Measurements from ENCODE around the gene PALMD.
A peak's percentile ranks its signal among the peaks of the same experiment; 100 is the strongest.

Gene PALMD

DNA sequence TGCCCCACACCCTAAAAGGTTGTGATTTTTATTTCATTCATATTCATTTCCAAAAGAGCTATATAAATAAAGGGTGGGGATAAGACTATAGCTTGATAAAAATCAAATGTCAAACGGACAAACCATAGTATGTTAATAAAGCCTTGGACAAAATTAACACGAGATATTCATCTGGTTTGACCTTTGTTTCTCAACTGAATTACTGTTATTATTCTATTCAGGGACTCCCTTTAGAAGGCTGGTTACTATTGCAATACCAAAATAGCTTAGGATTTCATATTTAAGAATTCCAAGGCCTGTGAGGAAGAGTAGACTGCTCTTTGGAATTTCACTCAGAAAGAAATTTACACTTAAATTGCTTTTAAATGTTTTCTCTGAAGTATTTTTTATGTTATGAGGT lies 10.2 kb upstream of the PALMD start:
- DNase-seq: no peak

DNA sequence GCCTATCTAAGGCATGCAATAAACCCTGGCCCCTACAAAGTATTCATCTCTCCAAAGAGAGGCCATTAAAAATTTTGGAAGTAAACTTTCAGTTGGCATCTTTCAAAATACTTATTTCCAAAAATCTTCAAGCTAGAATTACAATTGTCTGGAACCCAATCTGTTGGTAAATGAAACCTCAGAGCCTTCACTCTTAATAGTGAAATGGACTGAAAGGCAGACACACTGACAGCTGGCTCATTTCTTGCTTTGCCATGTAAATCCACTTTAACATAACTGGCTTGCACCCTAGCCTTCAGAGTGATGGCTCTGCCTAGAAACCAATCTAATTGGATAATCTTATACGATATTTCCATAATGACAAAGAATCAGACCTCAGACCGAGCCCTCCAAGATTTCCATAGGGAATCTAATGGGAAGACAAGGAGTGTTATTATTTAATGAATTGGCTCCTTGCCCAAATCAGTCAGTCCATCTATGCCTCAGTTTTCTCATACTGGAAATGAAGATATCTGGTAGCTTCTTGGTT lies 9.2 kb upstream of the PALMD start:
- DNase-seq: no peak

DNA sequence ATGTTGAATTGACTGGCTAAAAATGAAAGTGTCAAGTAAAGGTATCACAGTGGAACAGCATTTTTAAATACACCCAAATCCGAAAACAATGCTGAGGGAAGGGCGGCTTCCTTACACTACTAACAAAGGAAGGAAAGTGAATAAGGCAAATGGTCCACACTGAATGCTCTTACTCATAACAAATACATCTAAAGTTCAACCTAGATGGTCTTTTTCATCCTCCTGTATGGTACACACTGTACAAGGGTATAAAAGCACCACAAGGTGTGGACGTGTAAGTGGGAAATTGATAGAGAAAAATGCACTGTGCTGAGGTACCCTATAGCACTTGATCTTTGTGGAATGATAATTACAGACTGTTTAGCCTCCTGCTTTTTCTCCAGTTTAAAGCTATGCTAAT lies 7.1 kb upstream of the PALMD start:
- no peak for DNase-seq

DNA sequence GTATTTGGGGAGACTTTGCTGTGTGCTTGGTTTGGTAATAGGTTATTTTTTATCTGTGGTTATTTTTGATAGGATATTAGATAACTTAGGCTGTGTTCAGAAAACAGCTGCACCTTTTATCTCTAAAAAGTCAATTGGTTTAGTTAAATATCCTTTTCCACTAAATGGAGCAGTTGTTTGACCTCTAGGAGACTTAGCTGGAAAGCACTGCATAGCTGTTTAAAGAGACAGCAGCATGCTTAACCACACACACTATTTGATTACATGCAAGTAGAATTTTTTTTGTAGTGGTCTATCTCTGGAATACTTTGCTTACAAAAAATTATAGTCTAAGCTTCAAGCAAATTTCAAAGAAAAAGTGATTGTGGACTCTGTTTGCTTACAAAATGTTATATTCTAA lies 6.5 kb upstream of the PALMD start:
- no peak for DNase-seq

DNA sequence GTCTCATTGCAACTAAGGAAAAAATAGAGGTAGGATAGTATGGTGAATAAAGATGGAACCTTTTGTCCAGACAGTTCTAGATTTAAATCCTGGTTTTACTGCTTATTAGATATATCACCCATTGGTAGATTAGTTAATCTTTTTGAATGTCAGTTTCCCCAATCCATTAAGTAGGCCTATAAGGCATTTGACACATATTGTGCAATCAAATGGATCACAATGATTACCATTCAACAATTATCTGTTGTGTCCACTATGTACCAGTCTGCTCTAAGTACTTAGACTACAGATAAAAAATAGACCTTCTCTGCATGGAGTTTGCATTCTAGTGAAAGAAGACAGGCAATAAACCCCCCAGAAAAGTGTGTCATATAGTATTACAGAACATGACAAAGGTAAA lies 6.0 kb upstream of the PALMD start:
- no peak for DNase-seq

DNA sequence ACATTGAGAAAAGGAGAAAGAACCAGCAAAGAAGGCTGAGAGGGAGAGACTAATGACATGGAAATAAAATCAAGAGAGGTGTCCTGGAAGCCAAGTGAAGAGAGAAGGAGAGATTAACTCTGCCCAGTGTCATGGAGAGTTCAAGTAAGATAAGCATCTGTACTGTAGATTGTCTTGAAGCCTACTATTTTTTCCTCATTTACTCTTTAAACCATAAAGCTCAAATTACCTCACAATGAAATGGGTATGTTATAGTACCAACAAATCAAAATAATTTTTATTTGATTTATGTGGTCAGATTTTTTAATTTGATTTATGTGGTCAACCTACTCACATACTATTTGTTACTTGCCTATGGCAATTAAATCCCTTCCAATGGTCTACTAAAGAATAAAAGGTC lies 5.2 kb upstream of the PALMD start:
- DNase-seq: no peak

DNA sequence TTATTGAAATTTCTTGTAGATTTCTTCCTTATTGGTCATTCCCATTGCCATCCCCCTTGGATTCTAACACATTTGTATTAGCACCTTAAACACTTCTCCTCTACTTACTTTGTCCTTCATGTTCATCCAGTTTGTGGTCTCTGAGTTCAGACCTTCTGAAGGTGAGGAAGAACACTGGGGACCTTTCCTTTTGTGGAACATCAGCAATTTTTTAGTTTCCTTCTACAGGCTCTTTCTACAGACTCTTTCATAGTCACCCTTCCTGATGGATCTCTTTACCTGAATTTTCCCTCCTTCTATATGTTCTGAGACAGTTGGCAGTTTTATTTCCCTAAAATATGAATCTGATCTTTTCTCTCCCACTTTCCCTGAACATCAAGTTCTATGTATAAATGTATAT lies 4.4 kb upstream of the PALMD start:
- no peak for DNase-seq

DNA sequence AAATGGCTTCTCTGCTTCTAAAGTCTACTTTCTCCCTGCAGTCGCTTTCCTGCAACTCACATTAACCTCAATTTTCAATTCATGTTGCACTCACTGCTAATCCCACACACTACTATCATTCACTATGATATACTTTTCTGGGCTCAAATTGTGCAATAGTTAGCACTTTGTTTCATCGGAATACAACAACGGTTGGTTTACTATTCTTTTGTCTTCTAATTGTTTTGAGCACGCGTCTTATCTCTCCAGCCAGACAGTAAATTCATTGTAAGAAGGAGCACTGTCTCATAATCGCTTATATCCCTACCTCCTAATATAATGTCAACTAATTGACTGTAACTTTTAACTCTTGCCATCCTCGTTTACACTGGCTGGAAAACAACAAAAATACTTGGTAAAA lies 3.9 kb upstream of the PALMD start:
- DNase-seq: no peak

DNA sequence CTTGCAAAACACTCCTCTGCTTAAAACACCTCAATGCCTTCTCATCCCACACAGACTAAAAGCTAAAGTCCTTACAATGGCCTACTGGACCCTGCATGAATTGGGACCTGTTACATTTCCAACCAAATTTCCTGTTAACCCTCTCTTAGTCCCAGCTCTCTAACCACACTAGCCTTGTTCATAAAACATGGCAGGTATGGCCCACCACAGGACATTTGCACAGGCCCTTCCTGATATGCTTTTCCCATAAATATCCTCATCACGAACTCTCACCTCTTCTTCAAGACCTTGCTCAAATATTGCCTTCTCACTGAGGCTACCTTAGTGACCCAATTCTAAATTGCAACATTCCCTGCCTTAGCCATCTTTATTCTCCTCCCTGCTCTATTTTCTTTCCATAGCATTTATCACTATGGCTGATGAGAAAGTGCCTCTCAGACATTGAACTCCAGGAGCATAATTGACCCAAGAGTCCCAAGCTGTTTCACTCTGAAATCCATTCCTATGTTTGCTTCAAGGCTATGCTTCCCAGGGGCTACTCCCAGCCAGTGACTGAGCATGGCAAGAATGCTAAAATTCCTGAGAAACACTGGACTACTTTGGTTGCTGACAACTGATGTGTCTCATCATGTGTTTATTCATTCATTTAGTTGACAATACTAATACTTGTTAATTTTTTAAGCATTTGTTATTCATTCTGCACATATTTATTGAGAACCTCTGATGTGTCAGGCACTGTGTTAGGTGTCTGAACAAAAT lies 2.7 kb upstream of the PALMD start:
- DNase-seq: no peak

DNA sequence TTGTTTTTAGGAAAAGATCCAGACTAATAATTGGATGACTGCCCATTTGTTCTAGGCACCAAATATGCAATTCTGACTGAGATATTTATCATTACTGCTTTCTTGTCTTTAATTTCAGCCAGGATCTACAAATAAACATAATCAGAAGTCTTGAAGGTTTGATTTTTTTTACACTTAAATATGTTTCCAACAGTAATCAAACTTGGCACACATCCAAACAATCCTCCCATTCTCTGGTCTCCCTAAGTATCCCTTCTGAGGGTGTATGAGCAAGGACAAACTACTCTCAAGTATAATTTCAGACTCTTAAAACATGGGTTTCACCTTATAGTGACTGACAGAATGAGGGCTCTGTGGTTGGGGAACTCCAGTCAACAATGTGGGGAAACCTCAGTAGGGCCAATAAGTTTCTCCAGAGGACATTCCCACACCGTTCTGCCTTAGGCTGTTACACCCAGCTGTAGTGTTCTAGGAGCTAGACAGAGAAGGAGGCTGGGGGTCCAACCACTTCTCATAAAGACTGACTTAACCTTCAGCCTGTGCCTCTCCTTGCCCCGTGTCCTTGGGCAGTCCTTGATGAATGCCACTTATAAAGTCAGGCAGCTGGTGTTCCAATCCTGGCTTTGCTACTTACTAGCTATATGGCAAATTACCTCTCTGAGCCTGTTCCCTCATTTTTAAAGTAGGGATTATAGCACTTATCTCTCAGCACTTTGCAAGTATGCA lies 1.5 kb upstream of the PALMD start:
- DNase-seq: no peak

DNA sequence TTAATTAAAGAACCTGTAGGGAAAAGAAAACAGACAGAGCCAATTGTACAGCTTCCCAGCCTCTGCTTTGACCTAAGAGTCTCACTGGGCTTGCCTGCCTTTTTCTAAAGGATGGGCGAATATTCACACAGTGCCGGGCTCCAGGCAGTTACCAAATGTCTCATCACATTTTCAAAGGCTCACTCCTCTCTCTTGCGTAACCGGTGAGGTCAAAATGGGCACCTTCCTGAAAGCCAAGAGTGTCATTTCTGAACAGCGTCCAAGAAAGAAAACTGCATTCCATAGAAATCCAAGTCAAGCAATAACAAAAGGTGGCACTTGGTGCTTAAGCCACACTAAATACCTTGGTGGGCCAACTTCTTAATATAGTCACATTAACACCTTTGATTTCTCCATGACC lies 710 bp upstream of the PALMD start:
- DNase-seq: no peak

DNA sequence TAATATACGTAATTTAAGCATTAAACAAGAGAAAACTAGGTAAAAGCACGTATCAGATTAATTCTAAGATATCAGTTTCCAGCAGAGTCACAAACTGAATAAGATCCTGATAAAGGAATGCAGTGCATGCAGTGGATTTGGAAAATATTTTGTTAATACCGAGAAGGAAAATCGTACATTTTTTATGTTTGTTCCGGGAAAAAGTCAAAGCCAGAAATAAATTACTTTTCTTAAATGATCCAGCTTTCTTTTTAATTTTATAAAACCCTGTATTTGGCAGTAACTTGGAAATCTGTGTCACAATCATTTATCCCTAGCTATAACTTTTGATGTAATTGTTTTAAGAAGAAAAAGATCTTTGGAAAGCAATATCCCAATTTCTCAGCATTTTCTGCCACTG lies 955 bp downstream of the PALMD start:
- DNase-seq: no peak

DNA sequence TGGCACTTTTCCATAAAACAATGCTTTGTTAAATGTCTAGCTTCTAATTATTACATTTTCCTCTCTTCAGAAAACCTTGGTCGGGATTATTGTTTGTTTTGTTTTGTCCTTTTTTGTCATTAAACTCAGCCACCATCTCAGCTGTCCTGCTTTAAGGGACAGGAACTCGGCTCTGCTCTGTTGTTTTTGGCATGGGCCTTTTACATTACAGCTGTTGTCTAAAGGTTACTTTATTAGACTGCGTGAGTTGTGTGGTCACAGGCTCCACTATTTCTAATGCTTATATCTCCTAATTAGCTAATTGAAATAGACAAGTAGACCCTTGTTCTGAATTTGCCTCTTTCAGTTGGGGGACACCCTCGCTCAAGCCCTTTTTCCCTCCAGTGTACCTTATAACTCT lies 1.6 kb downstream of the PALMD start:
- no peak for DNase-seq

DNA sequence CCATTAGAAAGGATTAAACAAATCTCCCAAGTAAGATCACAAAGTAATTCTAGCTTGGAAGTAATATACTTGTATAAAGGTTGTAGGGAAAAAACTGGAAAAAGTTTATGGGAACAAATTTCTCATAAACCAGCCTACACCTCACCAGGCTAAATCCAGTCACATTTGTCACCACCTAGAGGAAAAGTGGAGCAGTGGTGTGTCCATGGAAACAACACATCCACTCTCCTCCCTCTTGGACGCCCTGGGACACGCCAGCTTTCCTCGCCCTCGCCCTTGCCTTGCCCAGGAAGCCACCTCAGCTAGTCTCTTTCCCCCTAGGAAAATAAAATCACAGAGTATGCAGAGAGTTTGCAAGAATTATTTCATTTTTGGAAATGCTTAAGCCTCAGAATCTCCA lies 2.2 kb downstream of the PALMD start:
- peak; percentile 8 for DNase-seq

DNA sequence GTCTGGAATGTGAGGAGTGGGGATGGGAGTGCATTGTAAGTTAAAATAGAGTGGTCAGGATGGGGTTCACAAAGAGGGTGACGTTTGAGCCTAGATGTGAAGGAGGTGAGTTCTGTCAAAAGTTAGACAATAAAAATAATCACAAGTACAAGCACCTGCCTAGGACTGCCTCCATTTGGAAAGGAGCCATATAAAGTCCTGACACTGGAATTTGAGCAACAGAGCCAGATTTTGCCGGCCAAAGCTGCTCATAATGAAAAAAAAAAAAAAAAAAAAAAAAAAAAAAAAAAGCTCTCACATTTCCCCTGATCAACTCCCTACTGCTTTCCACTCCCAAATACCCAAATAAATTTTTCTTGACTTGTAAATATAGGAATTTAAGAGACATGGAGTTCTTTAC lies 4.1 kb downstream of the PALMD start:
- DNase-seq: peak; percentile 26

DNA sequence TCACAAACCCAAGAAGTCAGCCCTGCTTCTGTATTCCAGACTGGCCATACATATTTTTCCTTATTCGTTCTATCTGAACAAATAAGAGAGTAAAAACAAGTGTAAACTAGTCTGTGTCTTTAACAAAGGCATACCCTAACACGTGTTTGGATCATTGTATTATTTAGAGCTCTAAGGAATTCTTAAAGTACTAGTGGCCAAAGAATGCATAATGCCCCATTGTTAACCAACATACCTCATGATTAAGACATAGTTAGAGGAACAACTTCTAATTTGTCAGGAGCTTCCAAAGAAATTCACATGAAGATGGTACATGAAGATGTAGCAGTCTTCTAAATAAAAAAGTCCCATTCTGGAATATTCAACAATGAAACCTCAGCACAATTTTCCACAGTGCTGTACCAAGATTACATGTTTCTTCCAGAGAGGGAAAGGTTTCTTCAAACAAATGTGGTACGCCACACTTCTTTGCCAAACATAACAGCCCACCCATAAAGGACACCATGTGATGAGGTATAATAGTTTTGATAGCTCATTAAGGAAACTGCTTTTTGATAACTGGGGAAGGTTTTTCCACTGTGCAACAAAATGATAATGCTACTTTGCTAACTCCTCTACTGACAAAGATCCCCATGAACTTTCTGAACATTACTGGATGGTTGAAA lies 5.0 kb downstream of the PALMD start:
- no peak for DNase-seq

DNA sequence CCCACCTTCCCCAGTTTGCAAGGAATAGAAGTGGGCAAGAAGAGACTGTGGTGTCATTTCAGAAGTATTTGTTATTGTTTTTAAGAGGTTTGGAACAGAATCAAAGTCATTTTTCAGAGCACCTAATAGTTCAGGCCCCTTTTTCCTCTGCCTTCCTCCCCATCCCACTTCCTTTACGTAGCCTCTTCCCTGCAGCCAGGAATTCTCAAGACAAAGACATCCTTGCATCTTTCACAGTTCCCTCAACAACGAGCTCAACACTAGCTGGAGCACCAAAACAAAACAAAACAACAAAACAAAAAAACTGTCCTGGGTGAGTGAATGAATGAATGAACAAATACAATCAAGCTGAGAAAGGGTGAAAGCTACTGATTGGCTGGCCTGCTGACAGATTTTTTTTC lies 7.0 kb downstream of the PALMD start:
- no peak for DNase-seq

DNA sequence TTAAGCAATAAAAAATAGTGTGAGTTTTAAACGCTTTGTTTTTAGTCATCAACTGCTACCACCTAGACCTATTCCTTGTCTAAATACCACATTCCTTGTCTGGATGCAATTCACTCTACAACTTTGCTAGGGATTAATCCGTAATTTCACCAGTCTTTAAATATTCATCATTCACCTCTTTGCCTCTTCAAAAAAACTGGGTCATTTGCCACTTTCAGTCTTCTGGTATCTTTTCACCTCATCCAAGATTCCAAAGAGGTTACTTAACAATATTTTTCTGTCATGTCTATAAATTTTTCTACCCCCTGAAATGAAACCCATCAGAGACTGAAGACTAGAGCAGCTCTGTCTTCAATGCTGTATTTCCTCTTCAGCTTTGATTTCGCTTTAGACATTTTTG lies 9.5 kb downstream of the PALMD start:
- no peak for DNase-seq

DNA sequence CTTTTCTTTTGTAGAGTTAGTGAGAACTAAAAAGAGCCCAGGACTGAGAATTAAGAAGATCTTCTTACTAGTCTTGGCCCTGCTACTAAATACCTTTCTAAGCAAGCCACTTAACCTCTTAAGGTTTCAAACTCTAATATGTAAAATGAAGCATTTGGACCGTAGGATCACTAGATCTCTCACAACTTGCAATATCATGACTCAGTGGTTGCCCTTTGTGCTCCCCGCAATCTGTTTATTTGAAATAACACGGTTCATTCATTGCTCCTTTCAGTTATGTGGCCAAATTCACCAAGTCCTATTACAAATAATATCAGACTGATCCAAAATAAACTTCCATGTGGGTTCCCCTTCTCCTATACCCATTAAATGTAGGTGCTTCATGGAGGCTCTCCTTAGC lies 10.8 kb downstream of the PALMD start:
- DNase-seq: no peak

DNA sequence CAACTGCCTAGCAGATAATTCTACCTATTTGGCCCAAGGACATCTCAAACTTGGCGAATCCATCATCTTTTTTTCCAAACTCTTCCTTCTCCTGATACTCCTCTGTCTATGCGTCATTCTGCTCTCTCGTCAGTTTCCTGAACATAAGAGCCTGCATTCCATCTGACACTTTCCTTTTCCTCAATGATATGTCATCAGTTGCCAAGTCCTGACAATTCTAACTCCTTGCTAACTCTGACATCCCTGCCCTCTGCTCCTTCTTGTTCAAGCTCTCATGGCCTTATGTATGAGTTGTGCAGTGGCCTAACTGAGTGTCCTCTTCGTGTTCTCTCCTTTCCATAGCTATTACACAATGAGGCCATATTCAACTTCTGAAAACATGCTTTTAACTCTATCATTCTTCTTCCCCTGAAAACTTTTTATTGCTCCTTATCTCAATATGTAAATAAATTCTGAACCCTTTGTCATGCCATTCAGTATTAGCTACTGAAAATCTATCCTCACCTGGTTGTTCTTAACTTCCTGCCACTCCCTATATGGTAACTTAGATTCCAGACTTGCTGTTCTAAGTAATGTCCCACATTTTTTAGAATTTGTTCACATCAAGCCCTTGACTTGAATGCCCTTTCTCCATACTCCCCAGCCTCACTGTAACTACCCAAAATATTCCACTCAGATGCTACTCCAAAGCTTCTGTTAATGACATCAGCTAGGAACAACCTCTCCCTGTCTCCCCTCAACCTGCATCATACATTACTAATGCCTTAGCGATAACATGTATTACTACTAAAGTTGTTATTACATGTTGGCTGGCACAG lies 11.5 kb downstream of the PALMD start:
- no peak for DNase-seq

DNA sequence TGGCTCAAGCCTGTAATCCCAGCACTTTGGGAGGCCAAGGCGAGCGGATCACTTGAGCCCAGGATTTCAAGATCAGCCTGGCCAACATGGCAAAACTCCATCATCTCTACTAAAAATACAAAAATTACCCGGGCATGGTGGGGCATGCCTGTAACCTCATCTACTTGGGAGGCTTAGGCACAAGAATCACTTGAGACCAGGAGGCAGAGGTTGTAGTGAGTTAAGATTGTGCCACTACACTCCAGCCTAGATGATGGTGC lies 12.0 kb downstream of the PALMD start:
- DNase-seq: no peak

DNA sequence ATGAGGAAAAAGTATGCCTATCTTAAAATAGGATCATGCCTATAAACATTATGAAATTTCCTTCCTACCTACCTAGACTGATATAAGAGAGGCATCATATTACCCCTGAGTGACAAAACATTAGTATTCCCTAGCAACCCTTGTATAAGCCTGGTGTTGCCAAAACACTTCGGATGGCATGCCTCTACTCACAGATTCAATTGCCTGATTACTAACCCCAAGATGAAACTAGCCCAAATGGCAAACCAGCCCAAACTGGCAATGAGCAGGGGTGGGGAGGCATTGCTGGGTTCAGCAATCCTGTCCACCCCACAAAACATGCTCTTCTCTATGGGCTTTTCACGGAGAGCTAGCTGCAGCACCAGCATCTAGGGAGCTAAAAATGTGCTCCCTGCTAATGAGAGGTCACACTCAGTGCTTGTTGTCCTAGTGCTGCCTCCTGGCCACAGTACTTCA lies 13.9 kb downstream of the PALMD start:
- no peak for DNase-seq

DNA sequence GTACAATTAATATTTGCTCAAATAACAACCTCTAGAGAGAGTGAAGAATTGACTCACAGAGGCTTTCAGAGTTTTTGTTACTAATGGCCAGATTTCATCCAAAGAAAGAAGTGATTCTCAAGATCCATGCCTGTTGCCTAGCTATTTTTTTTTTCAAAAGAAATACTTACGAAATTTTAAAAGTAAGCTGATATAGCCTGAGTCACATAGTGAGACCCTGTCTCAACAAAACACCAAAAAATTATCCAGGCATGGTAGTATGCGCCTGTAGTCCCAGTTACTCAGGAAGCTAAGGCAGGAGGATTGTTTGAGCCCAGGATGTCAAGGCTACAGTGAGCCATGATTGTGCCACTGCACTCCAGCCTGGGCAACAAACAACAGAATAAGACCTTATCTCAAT lies 14.6 kb downstream of the PALMD start:
- no peak for DNase-seq
